ENCODE measurements around the gene GJA5. TPM values are rescaled to one million over a fixed set of nuclear protein-coding genes. Genes with fewer than 3 reads are reported as not detected.

Gene GJA5
- total RNA-seq, 1 experiment from 2014 or later = not detected

DNA sequence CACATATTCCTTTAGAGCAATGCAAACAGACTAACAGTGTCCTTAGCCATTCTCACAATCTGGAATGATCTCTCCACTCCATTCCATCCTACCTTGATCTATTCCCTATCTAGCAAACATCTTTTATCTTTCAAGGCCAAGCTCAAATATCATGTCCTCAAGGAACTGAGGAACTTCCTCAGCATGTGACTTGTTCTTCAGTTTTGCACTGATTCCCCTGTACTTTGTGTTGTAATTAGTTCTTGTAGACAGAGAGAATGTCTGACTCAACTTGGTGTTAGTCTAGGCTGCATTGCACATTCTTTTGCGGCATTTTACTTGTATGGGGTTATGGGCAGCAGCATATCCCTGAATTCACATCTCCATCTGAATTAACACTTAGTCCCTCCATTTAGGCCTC, 31.5 kb upstream of the GJA5 start:
- DNase-seq (ENCODE audit: low read depth, low spot score) (no peak), ATAC-seq (no peak)
- Histone ChIP-seq H2AFZ (ENCODE audit: low read depth, low read length, poor library complexity, severe bottlenecking) (no peak overlapping the region), H3K9ac (ENCODE audit: low read length) (no peak overlapping the region), H3K4me1 (ENCODE audit: control insufficient read depth in 1 of 2, insufficient read depth in 2 of 2, low read length in 2 of 2) (no peaks in the 10 kb centered on the region), H3K36me3 (ENCODE audit: control insufficient read depth in 1 of 2, insufficient read depth in 2 of 2, low read length in 2 of 2) (no peaks in the 10 kb centered on the region), H3K9me3 (ENCODE audit: control insufficient read depth in 1 of 2, insufficient read depth in 1 of 2, low read depth in 1 of 2, low read length in 2 of 2) (no peaks in the 10 kb centered on the region), H3K27me3 (ENCODE audit: insufficient read depth, low read length) (peaks cover 11% of the 10 kb centered on the region; the same call in 1 of the 2 replicates), H3K4me3 (replicated peaks in 1 of 2; ENCODE audit: low read depth in 1 of 2, low read length in 2 of 2) (no peak overlapping the region), H4K20me1 (ENCODE audit: insufficient read depth) (no peaks in the 10 kb centered on the region), H3K27ac (ENCODE audit: low read depth, low read length) (no peak overlapping the region), H3K9me2 (ENCODE audit: insufficient read depth) (no peaks in the 10 kb centered on the region), H3K79me2 (ENCODE audit: insufficient read depth, low read length) (no peaks in the 10 kb centered on the region), H3K4me2 (ENCODE audit: low read length) (no peak overlapping the region)
- POLR2A ChIA-PET = no interaction called here
- CTCF ChIA-PET = no interaction called here
- TF ChIP-seq, protein P1, sequence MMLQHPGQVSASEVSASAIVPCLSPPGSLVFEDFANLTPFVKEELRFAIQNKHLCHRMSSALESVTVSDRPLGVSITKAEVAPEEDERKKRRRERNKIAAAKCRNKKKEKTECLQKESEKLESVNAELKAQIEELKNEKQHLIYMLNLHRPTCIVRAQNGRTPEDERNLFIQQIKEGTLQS (IDR thresholded peaks at IDR 0.05) = no peak
- TF ChIP-seq SIN3A (IDR thresholded peaks at IDR 0.05; ENCODE audit: low read depth) (no peak), POLR2A (IDR thresholded peaks at IDR 0.05; ENCODE audit: borderline replicate concordance, extremely low read depth, insufficient read depth, insufficient read length) (no peak), EZH2phosphoT487 (IDR thresholded peaks at IDR 0.05; ENCODE audit: borderline replicate concordance) (no peak), CEBPB (IDR thresholded peaks at IDR 0.05; ENCODE audit: low read depth) (no peak), ZFX (IDR thresholded peaks at IDR 0.05) (no peak), ZNF274 (IDR thresholded peaks at IDR 0.05; ENCODE audit: low read depth, low read length) (no peak), TCF7L2 (IDR thresholded peaks at IDR 0.05; ENCODE audit: borderline replicate concordance, extremely low read depth, insufficient read depth, insufficient read length) (no peak), CBX3 (IDR thresholded peaks at IDR 0.05; ENCODE audit: low read depth) (no peak), RAD21 (IDR thresholded peaks at IDR 0.05; ENCODE audit: low read depth) (no peak), POLR2AphosphoS5 (IDR thresholded peaks at IDR 0.05; ENCODE audit: low read depth, low read length) (no peak), SRF (IDR thresholded peaks at IDR 0.05; ENCODE audit: low read depth) (no peak), JUND (IDR thresholded peaks at IDR 0.05) (no peak), FOSL1 (IDR thresholded peaks at IDR 0.05; ENCODE audit: low read depth) (no peak), ELF1 (IDR thresholded peaks at IDR 0.05; ENCODE audit: borderline replicate concordance, low read depth) (no peak), SP1 (IDR thresholded peaks at IDR 0.05; ENCODE audit: low read depth) (no peak)
- TF ChIP-seq, protein P2, sequence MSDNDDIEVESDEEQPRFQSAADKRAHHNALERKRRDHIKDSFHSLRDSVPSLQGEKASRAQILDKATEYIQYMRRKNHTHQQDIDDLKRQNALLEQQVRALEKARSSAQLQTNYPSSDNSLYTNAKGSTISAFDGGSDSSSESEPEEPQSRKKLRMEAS (IDR thresholded peaks at IDR 0.05) = no peak
- TF ChIP-seq, protein P3, sequence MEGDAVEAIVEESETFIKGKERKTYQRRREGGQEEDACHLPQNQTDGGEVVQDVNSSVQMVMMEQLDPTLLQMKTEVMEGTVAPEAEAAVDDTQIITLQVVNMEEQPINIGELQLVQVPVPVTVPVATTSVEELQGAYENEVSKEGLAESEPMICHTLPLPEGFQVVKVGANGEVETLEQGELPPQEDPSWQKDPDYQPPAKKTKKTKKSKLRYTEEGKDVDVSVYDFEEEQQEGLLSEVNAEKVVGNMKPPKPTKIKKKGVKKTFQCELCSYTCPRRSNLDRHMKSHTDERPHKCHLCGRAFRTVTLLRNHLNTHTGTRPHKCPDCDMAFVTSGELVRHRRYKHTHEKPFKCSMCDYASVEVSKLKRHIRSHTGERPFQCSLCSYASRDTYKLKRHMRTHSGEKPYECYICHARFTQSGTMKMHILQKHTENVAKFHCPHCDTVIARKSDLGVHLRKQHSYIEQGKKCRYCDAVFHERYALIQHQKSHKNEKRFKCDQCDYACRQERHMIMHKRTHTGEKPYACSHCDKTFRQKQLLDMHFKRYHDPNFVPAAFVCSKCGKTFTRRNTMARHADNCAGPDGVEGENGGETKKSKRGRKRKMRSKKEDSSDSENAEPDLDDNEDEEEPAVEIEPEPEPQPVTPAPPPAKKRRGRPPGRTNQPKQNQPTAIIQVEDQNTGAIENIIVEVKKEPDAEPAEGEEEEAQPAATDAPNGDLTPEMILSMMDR (IDR thresholded peaks at IDR 0.05 in 2 of 3, conservative IDR thresholded peaks at IDR 0.05 in 1 of 3; ENCODE audit: borderline replicate concordance in 1 of 3, insufficient read depth in 1 of 3, low read depth in 2 of 3, low read length in 2 of 3) = no peak
- TF ChIP-seq, protein P4, sequence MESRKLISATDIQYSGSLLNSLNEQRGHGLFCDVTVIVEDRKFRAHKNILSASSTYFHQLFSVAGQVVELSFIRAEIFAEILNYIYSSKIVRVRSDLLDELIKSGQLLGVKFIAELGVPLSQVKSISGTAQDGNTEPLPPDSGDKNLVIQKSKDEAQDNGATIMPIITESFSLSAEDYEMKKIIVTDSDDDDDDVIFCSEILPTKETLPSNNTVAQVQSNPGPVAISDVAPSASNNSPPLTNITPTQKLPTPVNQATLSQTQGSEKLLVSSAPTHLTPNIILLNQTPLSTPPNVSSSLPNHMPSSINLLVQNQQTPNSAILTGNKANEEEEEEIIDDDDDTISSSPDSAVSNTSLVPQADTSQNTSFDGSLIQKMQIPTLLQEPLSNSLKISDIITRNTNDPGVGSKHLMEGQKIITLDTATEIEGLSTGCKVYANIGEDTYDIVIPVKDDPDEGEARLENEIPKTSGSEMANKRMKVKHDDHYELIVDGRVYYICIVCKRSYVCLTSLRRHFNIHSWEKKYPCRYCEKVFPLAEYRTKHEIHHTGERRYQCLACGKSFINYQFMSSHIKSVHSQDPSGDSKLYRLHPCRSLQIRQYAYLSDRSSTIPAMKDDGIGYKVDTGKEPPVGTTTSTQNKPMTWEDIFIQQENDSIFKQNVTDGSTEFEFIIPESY (IDR thresholded peaks at IDR 0.05; ENCODE audit: extremely low read depth, insufficient replicate concordance, low read length) = no peak
- TF ChIP-seq, protein P5, sequence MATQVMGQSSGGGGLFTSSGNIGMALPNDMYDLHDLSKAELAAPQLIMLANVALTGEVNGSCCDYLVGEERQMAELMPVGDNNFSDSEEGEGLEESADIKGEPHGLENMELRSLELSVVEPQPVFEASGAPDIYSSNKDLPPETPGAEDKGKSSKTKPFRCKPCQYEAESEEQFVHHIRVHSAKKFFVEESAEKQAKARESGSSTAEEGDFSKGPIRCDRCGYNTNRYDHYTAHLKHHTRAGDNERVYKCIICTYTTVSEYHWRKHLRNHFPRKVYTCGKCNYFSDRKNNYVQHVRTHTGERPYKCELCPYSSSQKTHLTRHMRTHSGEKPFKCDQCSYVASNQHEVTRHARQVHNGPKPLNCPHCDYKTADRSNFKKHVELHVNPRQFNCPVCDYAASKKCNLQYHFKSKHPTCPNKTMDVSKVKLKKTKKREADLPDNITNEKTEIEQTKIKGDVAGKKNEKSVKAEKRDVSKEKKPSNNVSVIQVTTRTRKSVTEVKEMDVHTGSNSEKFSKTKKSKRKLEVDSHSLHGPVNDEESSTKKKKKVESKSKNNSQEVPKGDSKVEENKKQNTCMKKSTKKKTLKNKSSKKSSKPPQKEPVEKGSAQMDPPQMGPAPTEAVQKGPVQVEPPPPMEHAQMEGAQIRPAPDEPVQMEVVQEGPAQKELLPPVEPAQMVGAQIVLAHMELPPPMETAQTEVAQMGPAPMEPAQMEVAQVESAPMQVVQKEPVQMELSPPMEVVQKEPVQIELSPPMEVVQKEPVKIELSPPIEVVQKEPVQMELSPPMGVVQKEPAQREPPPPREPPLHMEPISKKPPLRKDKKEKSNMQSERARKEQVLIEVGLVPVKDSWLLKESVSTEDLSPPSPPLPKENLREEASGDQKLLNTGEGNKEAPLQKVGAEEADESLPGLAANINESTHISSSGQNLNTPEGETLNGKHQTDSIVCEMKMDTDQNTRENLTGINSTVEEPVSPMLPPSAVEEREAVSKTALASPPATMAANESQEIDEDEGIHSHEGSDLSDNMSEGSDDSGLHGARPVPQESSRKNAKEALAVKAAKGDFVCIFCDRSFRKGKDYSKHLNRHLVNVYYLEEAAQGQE (IDR thresholded peaks at IDR 0.05; ENCODE audit: low read depth) = no peak
- intact Hi-C loops (cut with micrococcal nuclease) = no loop called here
- BruUV-seq (replicated peaks) = no TSS peak
- RAD21 ChIA-PET (ENCODE audit: low non-redundant PET in 1 of 2, low total read pairs in 2 of 2, uncharacterized antibody in 2 of 2, unreplicated experiment in 2 of 2) = no interaction called here
